Smooth muscle cell (in vitro differentiated cells): ENCODE measurements around the gene ECPAS. TPM values are rescaled to one million over a fixed set of nuclear protein-coding genes. Genes with fewer than 3 reads are reported as not detected.
A peak's percentile ranks its signal among the peaks of the same experiment; 100 is the strongest.

ENCODE experiments used
- DNase-seq: peaks from one replicate; lab custom pipeline; 2025; ENCODE audit not compliant: unreplicated experiment; lab: John Stamatoyannopoulos, UW
- H2AFZ ChIP-seq: fragments of 200-600 bp; sonication (generic); 2 replicates; pipeline ENCODE4 v1.6.0; 2016; ENCODE audit warnings: antibody characterized with exemption, low read depth, mild to moderate bottlenecking
- H3F3A ChIP-seq: fragments of 200-600 bp; sonication (generic); 2 replicates; pipeline ENCODE4 v1.6.0; 2017; ENCODE audit warnings: antibody characterized with exemption, low read depth
- H3K27ac ChIP-seq: fragments of 200-600 bp; sonication (generic); 2 replicates; pipeline ENCODE4 v1.5.1; 2016; ENCODE audit warnings: low read depth, mild to moderate bottlenecking
- H3K27me3 ChIP-seq: fragments of 200-600 bp; sonication (generic); 2 replicates; pipeline ENCODE4 v1.6.1; 2016; ENCODE audit warnings: low read depth, mild to moderate bottlenecking
- H3K36me3 ChIP-seq: fragments of 200-600 bp; sonication (generic); 2 replicates; pipeline ENCODE4 v1.5.1; 2016; ENCODE audit warnings: low read depth
- H3K4me1 ChIP-seq: fragments of 200-600 bp; sonication (generic); 2 replicates; pipeline ENCODE4 v1.5.1; 2016; ENCODE audit warnings: low read depth
- H3K4me2 ChIP-seq: fragments of 200-600 bp; sonication (generic); 2 replicates; pipeline ENCODE4 v1.6.0; 2016; ENCODE audit warnings: mild to moderate bottlenecking
- H3K4me3 ChIP-seq: fragments of 200-600 bp; sonication (generic); 2 replicates; pipeline ENCODE4 v1.5.1; 2016; ENCODE audit warnings: mild to moderate bottlenecking
- H3K79me2 ChIP-seq: fragments of 200-600 bp; sonication (generic); 2 replicates; pipeline ENCODE4 v1.6.0; 2016; ENCODE audit warnings: low read depth, mild to moderate bottlenecking
- H3K9ac ChIP-seq: fragments of 200-600 bp; sonication (generic); 2 replicates; pipeline ENCODE4 v1.6.0; 2016; ENCODE audit warnings: low read depth
- H3K9me3 ChIP-seq: fragments of 200-600 bp; sonication (generic); replicated peaks from 2 replicates; pipeline ENCODE4 v1.5.1; 2016; ENCODE audit warnings: low read depth
- H4K20me1 ChIP-seq: fragments of 200-600 bp; sonication (generic); 2 replicates; pipeline ENCODE4 v1.6.0; 2016; ENCODE audit warnings: low read depth
- CTCF ChIP-seq: fragments of 200-600 bp; sonication (generic); IDR thresholded peaks from 2 replicates; pipeline ENCODE4 v1.5.1; 2017; ENCODE audit warnings: borderline replicate concordance, mild to moderate bottlenecking, antibody characterized with exemption; ENCODE audit not compliant: insufficient read depth, poor library complexity, severe bottlenecking
- WGBS: methylation state at CpG from one replicate; pipeline ENCODE4 v1.1.7; 2016; ENCODE audit warnings: low lambda C conversion rate; 5-methylcytosine and 5-hydroxymethylcytosine counted together
- polyA plus RNA-seq: library from polyadenylated mRNA; unstranded; fragments of >200 nt; fragmentation: Nextera tagmentation; extraction: Ambion mirVana; gene quantifications from 2 replicates; pipeline ENCODE4 v1.2.1, GENCODE V29; 2016
- total RNA-seq: library from RNA; depleted of rRNA; stranded (reverse); fragments of >200 nt; gene quantifications from 2 replicates; pipeline ENCODE4 v1.2.3, GENCODE V29; 2014

Gene ECPAS
- total and polyA plus RNA-seq, 2 experiments from 2014 or later = 24.1 to 53.7 TPM

GRCh38 chr9:111529787-111530186 is 45.6 kb upstream of the ECPAS start:
- no peak for TF ChIP-seq CTCF
- no peak overlapping the region for H3K27ac ChIP-seq
- H3K4me2 ChIP-seq = no peak overlapping the region
- no peaks in the 10 kb centered on the region for H3K27me3 ChIP-seq
- no peaks in the 10 kb centered on the region for H3F3A ChIP-seq
- no peak overlapping the region for H3K9ac ChIP-seq
- H3K4me1 ChIP-seq = peaks cover 11% of the 10 kb centered on the region
- no peaks in the 10 kb centered on the region for H3K9me3 ChIP-seq
- no peaks in the 10 kb centered on the region for H4K20me1 ChIP-seq
- H2AFZ ChIP-seq = no peak overlapping the region
- WGBS = 7% methylated on average over 2 of the region's 2 CpGs
- H3K36me3 ChIP-seq = no peaks in the 10 kb centered on the region
- no peak overlapping the region for H3K4me3 ChIP-seq
- no peaks in the 10 kb centered on the region for H3K79me2 ChIP-seq
- no peak for DNase-seq

- no peak overlapping the region for H3K4me3 ChIP-seq
- no peak overlapping the region for H3K4me2 ChIP-seq
- H3K4me1 ChIP-seq = peaks cover 11% of the 10 kb centered on the region
- H3K27ac ChIP-seq = peak overlapping the region; percentile 63
- no peak for TF ChIP-seq CTCF
- 57% methylated on average over 2 of the region's 2 CpGs for WGBS
- no peaks in the 10 kb centered on the region for H3K79me2 ChIP-seq
- no peak overlapping the region for H3K9ac ChIP-seq
- H3K36me3 ChIP-seq = no peaks in the 10 kb centered on the region
- no peaks in the 10 kb centered on the region for H3K27me3 ChIP-seq
- no peak overlapping the region for H2AFZ ChIP-seq
- no peak for DNase-seq
- H3F3A ChIP-seq = no peaks in the 10 kb centered on the region
- H3K9me3 ChIP-seq = no peaks in the 10 kb centered on the region
- H4K20me1 ChIP-seq = no peaks in the 10 kb centered on the region
These were observed 43.2 kb upstream of the ECPAS start for GRCh38 chr9:111527347-111527746.

- no peak within 1 kb of the TSS for H3K27ac ChIP-seq
- peak within 1 kb of the TSS; percentile 80 for H3K4me3 ChIP-seq
- H3K9ac ChIP-seq = no peak within 1 kb of the TSS
- peak within 1 kb of the TSS; percentile 93 for H3K4me2 ChIP-seq
- peaks cover 9% of the 10 kb centered on the region for H3K4me1 ChIP-seq
- WGBS = 2% methylated on average over 55 of the region's 66 CpGs
- peak; percentile 43 for DNase-seq
- no peaks in the 10 kb centered on the region for H4K20me1 ChIP-seq
- H3K27me3 ChIP-seq = no peaks in the 10 kb centered on the region
- no peaks in the 10 kb centered on the region for H3K36me3 ChIP-seq
- H2AFZ ChIP-seq = peak within 1 kb of the TSS; percentile 96
- H3K79me2 ChIP-seq = no peaks in the 10 kb centered on the region
- H3F3A ChIP-seq = no peaks in the 10 kb centered on the region
- no peaks in the 10 kb centered on the region for H3K9me3 ChIP-seq
- TF ChIP-seq CTCF = no peak
These were observed 41.1 kb upstream of the ECPAS start, which contains the start of gene ZNF483 for GRCh38 chr9:111525056-111525977. Gene ZNF483, plus strand, starts transcription at chr9:111525179. Its CDS starts 2,217 bp downstream, at chr9:111527396.
